WTC11 (cell line): Measurements from ENCODE around the gene ARPC1A. TPM values are rescaled to one million over a fixed set of nuclear protein-coding genes. Genes with fewer than 3 reads are reported as not detected.

ENCODE experiments used
- ATAC-seq: fragments of 200-7000 bp; cut with Tn5 transposase; 2 replicates; pipeline ENCODE4 v1.10.0; 2021; ENCODE audit warnings: mild to moderate bottlenecking, moderate library complexity
- CTCF ChIA-PET: fragments of 300-600 bp; sonication (Branson Sonifier 250); formaldehyde crosslinking; loops from one replicate; lab custom pipeline; 2021; ENCODE audit warnings: antibody characterized with exemption; lab: Charles Lee
- POLR2A ChIA-PET: fragments of 350-600 bp; sonication (Branson Sonifier 250); formaldehyde crosslinking; loops from one replicate; lab custom pipeline; 2021; ENCODE audit warnings: antibody characterized with exemption; lab: Charles Lee
- DNase-seq: peaks from one replicate; pipeline ENCODE4 v3.0.0; 2021; ENCODE audit warnings: low spot score
- H3K27ac Mint-ChIP-seq: 2 replicates; pipeline ENCODE4 v1.8.0; 2021; ENCODE audit warnings: mixed read lengths
- H3K27me3 Mint-ChIP-seq: 2 replicates; pipeline ENCODE4 v1.8.0; 2021; ENCODE audit warnings: low read depth, mild to moderate bottlenecking, moderate library complexity, mixed read lengths
- H3K36me3 Mint-ChIP-seq: 2 replicates; pipeline ENCODE4 v1.8.0; 2021; ENCODE audit warnings: mixed read lengths
- H3K4me1 Mint-ChIP-seq: 2 replicates; pipeline ENCODE4 v1.8.0; 2022; ENCODE audit warnings: mixed read lengths
- H3K4me3 Mint-ChIP-seq: 2 replicates; pipeline ENCODE4 v1.8.0; 2021; ENCODE audit warnings: mild to moderate bottlenecking, moderate library complexity, mixed read lengths
- H3K9me3 Mint-ChIP-seq: 2 replicates; pipeline ENCODE4 v1.8.0; 2021; ENCODE audit warnings: mixed read lengths
- ATF6 ChIP-seq: sonication (generic); formaldehyde crosslinking; IDR thresholded peaks from 2 replicates; pipeline ENCODE4 v1.8.1; 2023; ENCODE audit warnings: mild to moderate bottlenecking, missing genetic modification reagents
- CREB1 ChIP-seq: sonication (generic); formaldehyde crosslinking; IDR thresholded peaks from 2 replicates; pipeline ENCODE4 v1.8.0; 2023; ENCODE audit warnings: mild to moderate bottlenecking, missing genetic modification reagents
- ERG ChIP-seq: fragments of 250-450 bp; sonication (Bioruptor Pico); IDR thresholded peaks from 2 replicates; pipeline ENCODE4 v1.8.0; 2021; ENCODE audit warnings: mild to moderate bottlenecking
- ETV6 ChIP-seq: sonication (generic); formaldehyde crosslinking; IDR thresholded peaks from 2 replicates; pipeline ENCODE4 v1.8.1; 2022; ENCODE audit warnings: mild to moderate bottlenecking, missing genetic modification reagents
- FOXP4 ChIP-seq: sonication (generic); formaldehyde crosslinking; IDR thresholded peaks from 2 replicates; pipeline ENCODE4 v1.8.0; 2022; ENCODE audit warnings: mild to moderate bottlenecking, missing genetic modification reagents
- GTF2I ChIP-seq: fragments of 250-450 bp; sonication (Bioruptor Pico); conservative IDR thresholded peaks from 2 replicates; pipeline ENCODE4 v1.4.0; 2021; ENCODE audit warnings: mild to moderate bottlenecking
- HMGA2 ChIP-seq: fragments of 250-450 bp; sonication (Bioruptor Pico); IDR thresholded peaks from 2 replicates; pipeline ENCODE4 v1.4.0; 2021; ENCODE audit warnings: mild to moderate bottlenecking, moderate library complexity
- HMGXB4 ChIP-seq: sonication (generic); formaldehyde crosslinking; IDR thresholded peaks from 2 replicates; pipeline ENCODE4 v1.8.1; 2023; ENCODE audit warnings: mild to moderate bottlenecking, moderate library complexity, missing genetic modification reagents
- KAT7 ChIP-seq: sonication (generic); formaldehyde crosslinking; IDR thresholded peaks from 2 replicates; pipeline ENCODE4 v1.8.1; 2023; ENCODE audit warnings: missing genetic modification reagents, mild to moderate bottlenecking, borderline replicate concordance
- NFYB ChIP-seq: sonication (generic); formaldehyde crosslinking; conservative IDR thresholded peaks from 2 replicates; pipeline ENCODE4 v1.8.0; 2022; ENCODE audit warnings: low read depth, missing genetic modification reagents
- OVOL2 ChIP-seq: fragments of 250-450 bp; sonication (Bioruptor Pico); IDR thresholded peaks from 2 replicates; pipeline ENCODE4 v1.9.0; 2021; ENCODE audit warnings: mild to moderate bottlenecking, borderline replicate concordance
- SMAD4 ChIP-seq: sonication (generic); formaldehyde crosslinking; IDR thresholded peaks from 2 replicates; pipeline ENCODE4 v1.8.0; 2022; ENCODE audit warnings: mild to moderate bottlenecking, missing genetic modification reagents
- SP1 ChIP-seq: sonication (generic); formaldehyde crosslinking; conservative IDR thresholded peaks from 2 replicates; pipeline ENCODE4 v1.8.1; 2022; ENCODE audit warnings: missing genetic modification reagents
- ZNF121 ChIP-seq: sonication (generic); formaldehyde crosslinking; IDR thresholded peaks from 2 replicates; pipeline ENCODE4 v1.8.0; 2023; ENCODE audit warnings: missing genetic modification reagents
- ZNF232 ChIP-seq: sonication (generic); formaldehyde crosslinking; IDR thresholded peaks from 2 replicates; pipeline ENCODE4 v1.8.0; 2022; ENCODE audit warnings: mild to moderate bottlenecking, missing genetic modification reagents
- ZNF317 ChIP-seq: sonication (generic); formaldehyde crosslinking; IDR thresholded peaks from 2 replicates; pipeline ENCODE4 v1.8.1; 2023; ENCODE audit warnings: low read depth, mild to moderate bottlenecking, moderate library complexity, missing genetic modification reagents, borderline replicate concordance
- total RNA-seq: library from RNA; stranded (reverse); gene quantifications from 3 replicates; pipeline ENCODE4 v1.2.3, GENCODE V29; 2021

ARPC1A gene
- total RNA-seq, 1 experiment from 2014 or later: 149 TPM

- TF ChIP-seq ERG (no peak), NFYB (CRISPR knock-in tag) (0 out of 2 replicates have a peak, but pooled peaks have one; percentile 15), KAT7 (CRISPR knock-in tag) (0 out of 2 replicates have a peak, but pooled peaks have one; percentile 26), FOXP4 (no peak), ATF6 (CRISPR knock-in tag) (peak; percentile 59; the same call in 1 of the 2 replicates), CREB1 (CRISPR knock-in tag) (no peak)
Measured at GRCh38 chr7:99374111-99375064, 48.7 kb downstream of the ARPC1A start, which contains the start of gene ARPC1B (continued).

GRCh38 chr7:99375070-99375807, 49.5 kb downstream of the ARPC1A start:
- ChIA-PET POLR2A (interaction anchor here (0.6 to 1.0 kb wide), 3 partner anchors 19 to 1184 kb away, joined by 4 to 5 read pairs (median 4); partner anchors contain the start of genes BUD31 and PDAP1), CTCF (interaction anchor here (0.6 to 1.3 kb wide), 6 partner anchors 10 to 1075 kb away, joined by 3 to 11 read pairs (median 3); partner anchors contain the start of gene GAL3ST4)
- no peak overlapping the region for H3K27ac Mint-ChIP-seq
- TF ChIP-seq GTF2I (CRISPR knock-in tag) (peak; percentile 98), SMAD4 (CRISPR knock-in tag) (no peak), HMGA2 (CRISPR knock-in tag) (no peak), ETV6 (CRISPR knock-in tag) (peak; percentile 41; the same call in 1 of the 2 replicates), ZNF121 (CRISPR knock-in tag) (peak; percentile 83), ZNF232 (0 out of 2 replicates have a peak, but pooled peaks have one; percentile 13), SP1 (CRISPR knock-in tag) (0 out of 2 replicates have a peak, but pooled peaks have one; percentile 25), OVOL2 (CRISPR knock-in tag) (no peak), HMGXB4 (peak; percentile 66; the same call in 1 of the 2 replicates), ZNF317 (no peak), FOXP4 (no peak)
- peaks cover 12% of the 10 kb centered on the region for H3K27me3 Mint-ChIP-seq
- H3K36me3 Mint-ChIP-seq: peaks cover 11% of the 10 kb centered on the region
- H3K4me3 Mint-ChIP-seq: peak overlapping the region; percentile 65
- ATAC-seq (peak; percentile 51), DNase-seq (peak; percentile 60)
- peaks cover 21% of the 10 kb centered on the region for H3K4me1 Mint-ChIP-seq
- no peaks in the 10 kb centered on the region for H3K9me3 Mint-ChIP-seq
